DMS153 treated with DMSO at 0.1 percent for 48 hours (cell line): ENCODE data around the gene CD55.

ENCODE experiments used
- DNase-seq: peaks from one replicate; lab custom pipeline; 2025; ENCODE audit not compliant: unreplicated experiment; lab: John Stamatoyannopoulos, UW

Gene CD55

GRCh38 chr1:207321079-207321789 is at the start of gene CD55:
TSS of gene CD55 (plus strand) at chr1:207321678. CDS start at chr1:207321766, 88 bp downstream.
- DNase-seq: peak; percentile 98

GRCh38 chr1:207274882-207275281 is 46.6 kb upstream of the CD55 start:
- no peak for DNase-seq

GRCh38 chr1:207276465-207276864 is 45.0 kb upstream of the CD55 start:
- no peak for DNase-seq

GRCh38 chr1:207277241-207277640 is 44.2 kb upstream of the CD55 start:
- DNase-seq: no peak

GRCh38 chr1:207279652-207280051 is 41.8 kb upstream of the CD55 start:
- DNase-seq: no peak

GRCh38 chr1:207280706-207281105 is 40.8 kb upstream of the CD55 start:
- DNase-seq: no peak

- no peak for DNase-seq
These were observed 39.4 kb upstream of the CD55 start for GRCh38 chr1:207282058-207282457.

- DNase-seq: no peak
These were observed 38.7 kb upstream of the CD55 start for GRCh38 chr1:207282496-207283380.

- DNase-seq: no peak
These were observed 38.1 kb upstream of the CD55 start for GRCh38 chr1:207283421-207283820.

GRCh38 chr1:207284209-207284897 is 37.1 kb upstream of the CD55 start:
- DNase-seq: no peak

- DNase-seq: no peak
These were observed 34.6 kb upstream of the CD55 start for GRCh38 chr1:207286786-207287468.

- no peak for DNase-seq
These were observed 33.2 kb upstream of the CD55 start for GRCh38 chr1:207288315-207288714.

- DNase-seq: no peak
These were observed 31.7 kb upstream of the CD55 start for GRCh38 chr1:207289756-207290155.

GRCh38 chr1:207291723-207292122 is 29.8 kb upstream of the CD55 start:
- DNase-seq: no peak

- DNase-seq: no peak
These were observed 23.3 kb upstream of the CD55 start for GRCh38 chr1:207298186-207298585.

GRCh38 chr1:207298636-207299398 is 22.7 kb upstream of the CD55 start:
- DNase-seq: peak; percentile 55

- DNase-seq: no peak
These were observed 20.5 kb upstream of the CD55 start for GRCh38 chr1:207300970-207301369.

- DNase-seq: no peak
These were observed 18.7 kb upstream of the CD55 start for GRCh38 chr1:207302618-207303393.

GRCh38 chr1:207304710-207305488 is 16.6 kb upstream of the CD55 start:
- DNase-seq: peak; percentile 30
